SKM-1 treated with dmso at 0.1 percent for 144 hours (cell line): ENCODE measurements around the gene TMEM242.

ENCODE experiments used
- DNase-seq: peaks from one replicate; lab custom pipeline; 2025; ENCODE audit not compliant: unreplicated experiment; lab: John Stamatoyannopoulos, UW

The TMEM242 gene

DNA sequence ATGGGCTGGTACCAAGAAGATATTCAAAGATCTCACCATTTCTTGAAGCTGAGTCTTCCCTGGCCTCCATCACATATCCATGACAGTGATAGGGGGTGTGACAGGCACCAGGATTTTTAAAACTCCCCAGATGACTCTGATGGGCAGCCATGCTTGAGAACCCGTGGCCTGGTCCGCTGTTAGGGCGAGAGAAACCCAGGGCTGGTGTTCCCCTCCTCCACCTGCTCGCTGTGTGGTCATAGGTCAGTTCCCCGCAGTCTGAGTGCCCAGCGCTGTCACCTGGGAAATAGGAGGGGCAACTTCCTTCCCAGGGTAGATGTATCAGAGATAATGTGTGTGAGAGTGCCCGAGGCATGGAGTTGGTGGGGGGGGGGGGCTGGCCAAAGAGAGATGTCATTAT is 50.9 kb downstream of the TMEM242 start:
- DNase-seq = no peak

DNA sequence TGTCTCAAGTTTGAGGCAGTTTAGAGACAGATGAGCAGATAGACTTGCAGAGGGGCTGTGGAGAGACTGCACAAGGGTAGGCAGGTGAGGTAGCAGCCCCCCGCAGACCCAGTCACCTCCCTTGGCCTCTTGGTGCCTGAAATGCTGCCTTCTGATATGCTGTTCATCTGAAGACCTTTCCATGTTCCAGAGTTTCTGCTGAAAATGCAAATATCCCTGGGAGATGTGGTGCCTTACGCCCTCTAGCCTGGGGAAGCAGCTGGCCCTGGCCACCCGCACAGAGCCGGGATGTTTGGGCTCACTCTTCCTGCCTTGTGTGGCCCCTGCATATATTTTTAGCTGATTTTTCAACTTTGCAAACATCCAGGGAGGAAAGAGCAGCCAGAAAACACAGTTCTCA is 51.4 kb downstream of the TMEM242 start:
- DNase-seq = no peak

DNA sequence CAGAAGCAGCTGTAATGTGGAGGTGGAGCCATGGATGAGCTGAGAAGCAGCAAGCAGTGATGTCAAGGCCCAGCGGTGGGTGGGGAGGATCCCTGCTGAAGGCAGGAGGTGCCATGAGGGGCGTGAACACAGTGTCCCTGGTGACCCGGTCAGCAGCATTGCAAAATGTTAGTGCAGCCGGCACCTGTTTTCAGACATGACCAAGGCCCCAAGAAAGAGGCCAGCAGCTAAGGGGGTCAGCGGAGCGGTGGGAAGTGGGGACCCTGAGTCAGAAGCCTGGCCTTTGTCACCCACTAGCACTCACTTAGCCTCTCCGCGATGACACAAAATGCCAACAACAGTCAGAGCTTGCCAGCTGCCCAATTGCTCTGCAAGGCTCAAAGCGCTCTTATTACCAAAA is 51.9 kb downstream of the TMEM242 start:
- no peak for DNase-seq

DNA sequence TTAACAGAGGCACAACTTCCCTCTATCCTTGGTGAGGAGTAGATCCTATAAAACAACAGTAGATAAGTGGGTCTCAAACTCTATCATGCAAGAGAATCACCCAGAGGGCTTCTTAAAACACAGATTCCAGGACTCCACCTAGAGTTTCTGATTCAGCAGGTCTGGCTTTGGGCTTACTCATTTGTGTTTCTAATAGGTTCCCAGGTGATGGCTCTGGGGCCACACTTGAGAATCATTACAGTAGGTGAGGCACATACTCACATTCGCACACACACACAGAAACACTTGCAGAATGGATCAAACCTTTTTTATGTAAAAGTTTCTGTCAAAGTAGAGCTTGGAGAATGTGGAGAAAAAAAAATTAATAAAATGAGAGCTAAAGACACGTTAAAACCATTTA is 52.4 kb downstream of the TMEM242 start:
- no peak for DNase-seq

DNA sequence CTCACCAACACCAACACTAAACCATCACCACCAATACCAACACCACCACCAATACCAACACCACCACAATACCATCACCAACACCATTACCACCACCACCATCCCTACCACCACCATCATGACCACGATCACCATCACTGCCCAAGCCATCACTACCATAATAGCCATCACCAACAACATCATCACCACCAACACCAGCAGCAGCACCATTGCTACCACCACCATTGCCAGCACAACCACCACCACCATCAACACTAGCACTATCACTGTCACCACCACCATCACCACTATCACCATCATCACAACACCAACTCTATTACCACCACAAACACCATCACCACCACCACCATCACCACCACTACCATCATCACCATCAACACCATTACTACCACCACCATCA is 53.0 kb downstream of the TMEM242 start:
- DNase-seq = no peak

DNA sequence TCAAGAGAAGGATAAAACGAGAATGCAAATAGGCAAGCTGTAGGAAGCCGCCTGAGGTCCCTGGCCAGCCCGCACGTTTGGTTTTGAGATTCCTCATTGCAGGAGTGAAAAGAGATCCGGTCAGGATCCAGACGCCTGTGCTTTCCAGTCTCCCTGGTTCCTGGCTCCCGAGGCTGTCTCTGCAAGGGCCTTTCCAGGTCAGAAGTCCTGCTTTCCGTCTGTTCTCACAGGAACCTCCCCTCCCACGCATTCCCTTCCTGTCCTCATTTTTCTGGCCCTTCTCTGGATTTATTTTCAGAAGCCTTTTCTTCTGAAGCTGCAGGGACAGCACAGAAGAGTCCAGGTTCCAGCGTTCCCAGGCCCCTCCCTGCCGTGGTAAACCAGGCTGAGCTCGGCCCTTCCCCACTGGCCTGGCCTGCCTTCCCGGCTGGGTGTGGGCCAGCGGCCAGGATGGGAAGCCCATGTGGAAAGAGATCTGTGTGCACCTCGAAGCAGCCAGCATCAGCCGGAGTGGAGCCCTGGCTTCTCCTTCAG is 54.0 kb downstream of the TMEM242 start:
- DNase-seq = no peak

DNA sequence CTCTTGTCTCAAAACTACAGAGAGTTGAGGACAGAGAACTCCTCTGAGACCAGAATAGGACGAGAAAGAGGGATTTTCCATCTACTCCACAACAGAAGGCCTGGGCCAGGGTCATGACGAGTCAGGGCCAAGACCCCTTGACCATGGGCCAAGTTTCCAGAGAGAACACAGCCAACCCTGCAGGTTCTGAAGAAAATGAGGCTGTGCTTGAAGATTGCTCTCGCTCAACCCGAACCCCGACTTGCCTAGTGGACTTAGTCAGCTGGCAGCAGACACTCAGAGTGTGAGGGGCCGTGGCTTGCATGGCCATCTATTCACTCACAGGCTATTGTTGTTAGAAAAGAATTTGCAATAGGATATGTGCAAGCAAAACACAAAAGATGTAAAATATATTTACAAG is 54.5 kb downstream of the TMEM242 start:
- DNase-seq = no peak

DNA sequence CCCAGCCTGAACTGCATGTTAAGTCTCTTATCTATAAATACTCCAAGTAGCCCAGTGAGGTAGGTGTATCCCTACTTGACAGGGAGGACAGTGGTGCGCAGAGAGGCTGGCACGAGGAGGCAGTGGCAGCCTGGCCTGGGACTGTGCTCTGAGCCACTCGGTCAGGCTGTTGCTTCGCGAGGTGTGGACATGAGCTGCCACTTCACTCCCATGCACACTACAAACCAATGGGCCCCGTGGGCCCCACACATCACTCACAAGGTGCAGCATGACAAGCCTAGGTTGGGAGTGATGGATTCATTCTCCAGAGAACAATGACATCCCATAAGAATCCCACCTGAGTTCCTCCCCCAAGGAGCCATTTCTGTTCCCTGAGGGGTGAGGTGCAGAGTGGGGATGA is 54.9 kb downstream of the TMEM242 start:
- no peak for DNase-seq

DNA sequence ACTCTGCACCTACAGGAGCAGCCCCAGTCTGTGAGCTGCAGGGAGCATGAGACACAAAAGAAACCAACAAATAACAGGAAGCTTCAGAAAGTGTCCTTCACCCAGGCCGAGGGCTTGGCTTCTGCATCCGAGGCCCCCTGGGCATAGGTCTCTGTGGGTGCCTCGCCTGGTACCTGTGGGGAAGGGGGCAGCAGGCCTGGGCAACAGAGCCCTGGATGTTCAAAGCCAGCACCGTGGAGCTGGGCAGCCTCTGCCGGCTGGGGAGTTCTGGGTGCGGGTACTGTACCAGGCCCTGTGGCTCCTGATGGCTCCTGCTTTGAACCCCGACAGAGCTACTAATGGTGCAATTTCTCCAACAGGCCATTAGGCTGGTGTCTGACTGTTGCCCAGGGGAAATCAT is 55.7 kb downstream of the TMEM242 start:
- no peak for DNase-seq

DNA sequence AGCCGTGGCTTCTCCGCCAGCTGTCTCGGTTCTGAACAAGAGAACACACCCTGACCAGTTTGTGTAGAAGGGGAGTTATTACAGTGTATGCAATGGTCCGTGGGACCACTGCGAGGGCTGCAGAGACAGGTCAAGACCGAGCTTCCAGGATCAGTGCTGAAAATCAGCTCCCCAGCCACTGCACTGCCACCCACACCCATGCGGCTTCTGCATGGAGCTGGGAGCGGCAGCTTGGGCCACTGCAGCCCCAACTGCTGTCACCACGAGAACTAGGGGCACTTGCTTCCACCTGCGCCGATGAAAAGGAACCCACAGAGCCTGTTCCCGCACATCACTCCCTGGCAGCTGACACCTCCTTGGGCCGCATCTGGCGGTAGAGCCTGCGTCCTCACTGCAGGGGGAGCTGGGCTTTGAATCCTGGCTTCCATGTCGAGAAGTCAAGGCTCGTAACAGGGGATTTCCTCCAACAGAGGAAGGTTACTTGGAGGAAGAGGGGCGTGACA is 56.2 kb downstream of the TMEM242 start:
- DNase-seq = no peak

DNA sequence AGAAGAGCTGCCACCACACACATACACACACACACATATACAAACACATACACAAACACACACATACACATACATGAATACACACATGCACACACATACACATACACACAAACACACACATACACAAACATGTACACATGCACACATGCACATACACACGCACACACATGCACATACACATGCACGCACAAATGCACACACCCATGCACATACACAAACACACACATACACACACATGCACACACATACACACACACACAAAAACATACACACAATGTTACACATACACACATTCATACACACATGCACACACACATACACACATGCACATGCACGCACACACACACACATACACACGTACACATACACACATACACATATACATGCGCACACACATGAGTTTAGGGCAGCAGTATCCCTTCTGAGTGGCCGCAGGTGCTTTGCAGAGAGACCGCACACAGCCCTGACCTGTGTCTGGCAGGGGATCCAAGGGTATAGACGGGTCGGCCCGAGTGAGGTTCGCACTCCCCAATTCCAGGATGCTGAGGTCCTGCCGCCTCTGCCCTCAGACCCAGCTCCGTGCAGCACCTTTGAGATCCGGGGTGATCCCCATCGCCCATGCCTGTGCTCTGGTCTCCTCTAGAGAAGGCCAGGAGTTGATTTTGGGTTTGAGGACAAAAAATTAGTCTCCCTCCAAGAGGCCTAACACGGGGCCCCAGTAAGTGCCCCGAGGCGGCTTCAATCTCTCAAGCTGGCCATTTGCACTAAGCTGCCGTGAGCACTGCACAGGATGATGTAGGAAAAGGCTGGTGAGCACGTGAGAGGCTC is 56.8 kb downstream of the TMEM242 start:
- DNase-seq = no peak

DNA sequence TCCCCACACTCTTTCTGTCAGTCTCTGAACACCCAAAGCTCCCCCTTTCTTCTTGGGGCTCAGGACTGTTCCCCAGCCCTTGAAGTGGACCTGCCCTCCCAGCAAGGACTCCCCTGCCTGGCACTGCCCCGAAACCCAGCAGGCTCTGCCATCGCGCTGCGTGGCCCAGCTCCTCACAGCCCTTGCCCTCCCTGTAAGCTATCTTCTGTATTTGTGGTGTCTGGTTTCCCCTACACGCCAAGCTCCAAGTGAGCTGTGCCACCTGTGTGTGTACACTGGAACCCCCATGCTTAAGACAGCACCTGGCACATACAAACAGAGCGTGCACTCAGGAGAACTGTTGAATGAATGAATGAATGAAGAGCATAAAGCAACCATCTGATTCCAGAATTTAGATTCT is 57.7 kb downstream of the TMEM242 start:
- no peak for DNase-seq

DNA sequence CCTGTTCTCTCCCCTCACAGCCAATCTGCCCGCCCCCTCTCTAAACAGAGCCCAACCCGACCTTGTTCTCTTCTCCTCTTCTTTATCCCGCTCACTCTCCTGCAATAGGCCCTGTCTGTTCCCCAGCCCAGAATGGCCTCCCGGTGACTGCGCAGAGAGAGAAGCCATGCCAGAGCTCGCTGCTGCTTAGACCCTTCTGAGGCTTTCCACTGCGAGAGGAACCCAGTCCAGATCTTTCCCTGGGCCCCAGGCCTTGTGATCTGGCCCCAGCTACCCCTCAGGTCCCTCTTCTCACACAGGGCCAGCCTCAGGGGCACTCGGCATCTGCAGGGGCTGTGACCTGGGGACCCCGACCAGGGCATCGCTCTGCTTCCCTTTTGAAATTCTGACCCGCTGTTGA is 58.1 kb downstream of the TMEM242 start:
- no peak for DNase-seq

DNA sequence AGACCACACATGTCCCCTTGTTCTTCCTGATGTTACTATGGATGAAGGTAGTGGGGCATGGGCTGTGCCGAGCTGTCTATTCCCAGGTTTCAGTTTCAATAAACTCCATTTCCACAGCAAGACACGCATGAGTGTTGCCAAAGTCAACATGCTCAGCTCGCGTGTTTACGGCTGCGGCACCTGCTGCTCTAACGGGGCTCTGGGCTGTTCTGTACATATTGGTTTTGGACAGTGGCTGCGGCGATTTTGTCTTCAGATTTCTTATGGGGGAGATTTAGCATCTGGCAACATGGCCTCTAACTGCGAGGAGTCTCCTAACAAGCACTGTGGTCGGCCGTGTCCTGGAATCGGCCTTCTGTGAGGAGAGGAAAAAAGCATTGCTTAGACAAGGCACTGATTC is 58.6 kb downstream of the TMEM242 start:
- no peak for DNase-seq

DNA sequence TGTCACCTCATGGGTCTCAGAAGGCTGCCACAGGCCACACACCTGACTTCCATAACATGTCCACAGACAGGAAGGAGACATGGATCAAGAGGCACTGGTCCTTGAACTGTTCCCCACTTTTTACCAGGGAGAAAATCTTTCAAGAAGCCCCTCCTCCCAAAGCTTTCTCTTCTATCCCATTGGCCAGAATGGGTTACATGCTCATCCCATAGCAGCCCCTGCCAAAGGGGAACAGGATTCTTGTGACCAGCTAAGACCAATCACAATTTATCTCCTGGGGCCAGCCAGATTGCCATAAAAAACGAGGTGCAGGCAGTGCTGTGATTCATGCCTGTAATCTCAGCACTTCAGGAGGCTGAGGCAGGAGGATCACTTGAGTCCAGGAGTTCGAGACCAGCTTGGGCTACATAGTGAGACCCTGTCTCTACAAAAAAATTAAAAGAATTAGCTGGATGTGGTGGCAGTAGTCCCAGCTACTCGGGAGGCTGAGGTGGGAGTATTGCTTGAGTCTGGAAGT is 59.4 kb downstream of the TMEM242 start:
- no peak for DNase-seq

DNA sequence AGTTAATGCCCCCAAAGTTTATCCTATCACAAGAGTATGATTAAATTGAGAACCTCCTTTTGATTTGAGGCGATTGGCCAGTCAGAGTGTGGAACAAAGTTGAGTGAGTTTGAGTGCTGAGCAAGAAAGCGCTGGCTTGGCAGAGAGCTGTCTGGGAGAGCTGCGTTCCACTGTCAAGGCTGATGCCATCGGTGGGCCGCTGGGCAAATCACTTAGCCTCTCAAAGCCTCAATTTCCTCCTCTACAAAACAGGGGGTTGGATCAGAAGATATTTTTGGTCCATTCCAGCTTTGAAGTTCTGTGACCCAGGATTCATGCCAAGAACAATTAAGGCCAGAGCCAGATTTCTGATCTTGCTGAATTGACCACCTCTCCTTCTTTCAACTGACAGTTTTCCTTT is 60.2 kb downstream of the TMEM242 start:
- no peak for DNase-seq

DNA sequence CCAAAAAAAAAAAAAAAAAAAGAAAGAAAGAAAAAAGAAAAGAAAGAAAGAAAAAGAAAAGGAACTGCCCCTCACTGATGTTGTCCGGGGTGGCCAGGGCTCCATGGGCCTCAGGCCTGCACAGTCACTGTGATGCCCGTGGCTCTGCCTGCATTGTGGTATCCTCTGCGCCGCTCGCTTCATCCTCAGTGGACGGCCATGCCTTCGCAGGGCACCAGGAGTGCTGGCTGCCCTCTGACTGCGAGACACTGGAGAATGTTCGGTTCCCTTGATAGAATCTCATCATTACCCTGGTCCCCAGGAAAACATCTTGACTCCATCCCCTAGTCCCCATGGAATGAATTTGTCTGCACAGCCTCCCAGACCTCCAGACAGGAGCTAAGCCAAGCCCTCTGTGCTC is 61.7 kb downstream of the TMEM242 start:
- DNase-seq = no peak

DNA sequence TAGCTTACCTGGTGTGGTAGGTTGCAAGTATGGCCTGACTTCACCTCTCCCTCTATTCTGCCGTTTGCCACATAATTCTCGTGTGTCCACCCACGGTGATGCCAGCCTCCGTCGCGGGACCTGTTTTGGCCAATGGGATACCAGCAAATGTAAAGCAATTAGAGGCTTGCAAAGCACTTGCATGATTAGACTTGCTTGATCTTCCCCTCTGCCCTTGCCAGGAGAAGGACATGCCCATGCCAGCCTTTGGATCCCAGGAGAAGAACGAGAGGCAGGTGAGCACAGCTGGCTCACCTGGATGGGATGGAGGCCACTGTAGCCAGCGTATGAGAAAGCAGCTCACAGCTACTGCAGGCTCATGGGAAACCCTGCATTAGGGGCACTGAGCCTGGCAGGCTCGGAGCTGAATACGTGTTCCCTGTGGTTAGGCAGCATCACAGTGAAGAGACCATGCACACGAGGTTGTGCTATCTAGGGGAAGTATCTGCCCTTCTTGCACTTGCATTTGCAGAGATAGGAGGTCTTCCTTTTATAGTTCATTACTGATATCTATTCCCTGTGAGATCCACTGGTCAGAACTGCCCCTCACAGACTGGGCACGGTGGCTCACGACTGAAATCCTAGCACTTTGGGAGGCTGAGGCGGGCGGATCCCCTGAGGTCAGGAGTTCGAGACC is 62.4 kb downstream of the TMEM242 start:
- DNase-seq = no peak

DNA sequence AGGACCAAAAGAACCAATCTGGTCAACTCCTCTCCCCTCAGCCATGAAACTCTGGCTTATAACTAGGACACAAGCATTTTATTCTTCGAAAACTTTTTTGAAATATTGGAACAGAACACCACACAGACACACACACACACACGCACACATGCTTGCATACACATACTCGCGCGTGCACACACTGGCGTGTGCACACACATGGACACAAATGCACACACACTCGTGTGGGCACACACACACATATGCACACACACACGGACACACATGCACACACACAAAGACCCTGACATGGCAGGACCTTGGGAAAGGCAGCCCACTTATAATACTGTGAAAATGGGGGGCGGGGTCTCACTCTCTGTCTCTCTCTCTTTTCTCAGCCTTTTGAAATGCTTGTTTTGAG is 63.9 kb downstream of the TMEM242 start:
- DNase-seq = no peak

DNA sequence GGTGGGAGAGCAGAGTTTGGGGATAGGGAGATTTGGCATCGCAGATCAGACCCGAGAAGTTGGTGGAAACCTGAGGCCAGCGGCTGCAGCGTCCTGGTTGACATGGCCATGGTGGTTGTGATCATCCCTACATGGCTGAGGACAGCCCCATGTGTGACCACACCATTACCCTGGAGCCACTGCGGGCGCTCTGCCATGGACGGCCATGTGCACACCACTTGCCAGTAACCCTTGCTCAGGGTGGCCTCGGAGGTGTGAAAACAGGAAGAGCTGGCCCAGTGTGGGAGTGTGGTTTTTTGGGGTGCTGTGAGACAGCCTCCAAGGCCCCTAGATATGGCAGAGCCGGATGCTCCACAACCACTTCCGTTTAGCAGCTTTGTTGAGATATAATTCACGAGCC is 64.4 kb downstream of the TMEM242 start:
- no peak for DNase-seq

DNA sequence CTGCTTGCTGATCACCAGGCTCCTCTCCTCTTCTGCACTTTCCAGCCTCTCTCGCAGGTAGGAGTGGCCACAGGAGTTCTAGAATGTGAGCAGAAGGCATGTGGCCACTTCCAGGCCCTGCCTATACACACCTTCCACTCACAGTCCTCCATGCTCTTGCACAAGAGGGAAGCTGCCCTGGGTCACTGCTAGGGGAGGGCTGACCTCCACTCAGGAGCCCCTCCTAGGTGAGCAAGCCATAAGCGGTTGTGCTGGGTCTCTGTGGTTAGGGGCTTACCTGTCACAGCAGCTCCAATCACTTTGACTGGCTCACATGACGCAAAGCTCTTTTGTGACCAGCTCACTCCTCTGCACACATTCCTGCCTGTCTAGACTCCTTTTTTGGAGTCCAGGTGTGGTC is 68.2 kb downstream of the TMEM242 start:
- DNase-seq = no peak

DNA sequence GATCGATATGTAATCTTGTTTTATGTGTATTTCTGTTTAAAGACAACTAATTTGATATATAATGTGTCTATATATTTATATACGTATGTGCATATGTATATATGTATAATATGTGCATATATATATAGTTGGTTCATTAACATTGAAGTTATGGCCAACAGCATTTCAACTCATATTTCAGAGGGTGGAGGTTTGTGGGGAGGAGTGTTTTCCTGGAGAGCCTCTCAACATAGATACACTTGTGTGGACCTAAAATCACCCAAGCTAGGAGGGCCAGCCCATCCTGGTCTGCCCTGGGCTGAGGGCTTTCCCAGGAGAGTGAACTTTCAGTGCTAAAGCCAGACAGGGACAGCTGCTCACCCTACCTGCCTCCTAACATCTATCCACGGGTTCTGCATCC is 68.8 kb downstream of the TMEM242 start:
- DNase-seq = no peak
